ENCODE data around the gene SCN4B. TPM values are rescaled to one million over a fixed set of nuclear protein-coding genes. Genes with fewer than 3 reads are reported as not detected.

Gene SCN4B
- total RNA-seq, 1 experiment from 2014 or later, result not detected

- Mint-ChIP-seq H3K27ac (ENCODE audit: unreplicated experiment) (no peak overlapping the region), H3K36me3 (ENCODE audit: insufficient read depth, unreplicated experiment) (peaks cover 12% of the 10 kb centered on the region), H3K9me3 (ENCODE audit: low read depth, unreplicated experiment) (no peaks in the 10 kb centered on the region), H3K27me3 (ENCODE audit: unreplicated experiment) (peaks cover 54% of the 10 kb centered on the region), H3K4me3 (ENCODE audit: low read depth, unreplicated experiment) (no peak overlapping the region), H3K4me1 (ENCODE audit: low read depth, unreplicated experiment) (no peaks in the 10 kb centered on the region)
- intact Hi-C loops (cut with micrococcal nuclease; ENCODE audit: unreplicated experiment), result no loop called here
- DNase-seq, result no peak
- TF ChIP-seq CTCF (IDR thresholded peaks at IDR 0.05; ENCODE audit: unreplicated experiment), result no peak
- BruUV-seq (replicated peaks), result no TSS peak
- CTCF ChIA-PET, result interaction anchor here (1.2 kb wide), 1 partner anchor 22 kb away, joined by 3 read pairs; no protein-coding TSS in a partner anchor
Observed at GRCh38 chr11:118149493-118149892, 3.1 kb downstream of the SCN4B start.

GRCh38 chr11:118148856-118149255, 3.8 kb downstream of the SCN4B start:
- no peak for DNase-seq
- peaks cover 54% of the 10 kb centered on the region for H3K27me3 Mint-ChIP-seq (ENCODE audit: unreplicated experiment)
- intact Hi-C loops (cut with micrococcal nuclease; ENCODE audit: unreplicated experiment), result no loop called here
- H3K9me3 Mint-ChIP-seq (ENCODE audit: low read depth, unreplicated experiment), result no peaks in the 10 kb centered on the region
- H3K4me3 Mint-ChIP-seq (ENCODE audit: low read depth, unreplicated experiment), result no peak overlapping the region
- BruUV-seq (replicated peaks), result no TSS peak
- no peak overlapping the region for H3K27ac Mint-ChIP-seq (ENCODE audit: unreplicated experiment)
- H3K36me3 Mint-ChIP-seq (ENCODE audit: insufficient read depth, unreplicated experiment), result peaks cover 12% of the 10 kb centered on the region
- CTCF ChIA-PET, result interaction anchor here (1.2 kb wide), 1 partner anchor 22 kb away, joined by 3 read pairs; no protein-coding TSS in a partner anchor
- no peaks in the 10 kb centered on the region for H3K4me1 Mint-ChIP-seq (ENCODE audit: low read depth, unreplicated experiment)
- TF ChIP-seq CTCF (IDR thresholded peaks at IDR 0.05; ENCODE audit: unreplicated experiment), result no peak

- no peak overlapping the region for H3K27ac Mint-ChIP-seq (ENCODE audit: unreplicated experiment)
- CTCF ChIA-PET, result no interaction called here
- no peak for DNase-seq
- intact Hi-C loops (cut with micrococcal nuclease; ENCODE audit: unreplicated experiment), result no loop called here
- peaks cover 12% of the 10 kb centered on the region for H3K36me3 Mint-ChIP-seq (ENCODE audit: insufficient read depth, unreplicated experiment)
- H3K27me3 Mint-ChIP-seq (ENCODE audit: unreplicated experiment), result peaks cover 54% of the 10 kb centered on the region
- no peak for TF ChIP-seq CTCF (IDR thresholded peaks at IDR 0.05; ENCODE audit: unreplicated experiment)
- H3K9me3 Mint-ChIP-seq (ENCODE audit: low read depth, unreplicated experiment), result no peaks in the 10 kb centered on the region
- BruUV-seq (replicated peaks), result no TSS peak
- peaks cover 2% of the 10 kb centered on the region for H3K4me1 Mint-ChIP-seq (ENCODE audit: low read depth, unreplicated experiment)
- no peak overlapping the region for H3K4me3 Mint-ChIP-seq (ENCODE audit: low read depth, unreplicated experiment)
Observed at GRCh38 chr11:118148240-118148639, 4.4 kb downstream of the SCN4B start.

GRCh38 chr11:118147502-118147901, 5.1 kb downstream of the SCN4B start:
- CTCF ChIA-PET, result no interaction called here
- Mint-ChIP-seq H3K4me3 (ENCODE audit: low read depth, unreplicated experiment) (no peak overlapping the region), H3K27ac (ENCODE audit: unreplicated experiment) (no peak overlapping the region), H3K27me3 (ENCODE audit: unreplicated experiment) (peaks cover 54% of the 10 kb centered on the region), H3K4me1 (ENCODE audit: low read depth, unreplicated experiment) (peaks cover 9% of the 10 kb centered on the region), H3K36me3 (ENCODE audit: insufficient read depth, unreplicated experiment) (peaks cover 12% of the 10 kb centered on the region), H3K9me3 (ENCODE audit: low read depth, unreplicated experiment) (no peaks in the 10 kb centered on the region)
- no TSS peak for BruUV-seq (replicated peaks)
- no peak for TF ChIP-seq CTCF (IDR thresholded peaks at IDR 0.05; ENCODE audit: unreplicated experiment)
- DNase-seq, result no peak
- intact Hi-C loops (cut with micrococcal nuclease; ENCODE audit: unreplicated experiment), result no loop called here

Measured in Calu3 (cell line).